Measurements from ENCODE around the gene SPTBN1. TPM values are rescaled to one million over a fixed set of nuclear protein-coding genes. Genes with fewer than 3 reads are reported as not detected.

The SPTBN1 gene
- total and polyA plus RNA-seq, 2 of the 4 experiments (the other 2 are of a cell fraction), result 49.1 to 241 TPM

- peaks cover 23% of the 10 kb centered on the region for H3K9me1 ChIP-seq (ENCODE audit: insufficient read depth, low read length)
- no peak overlapping the region for H2AK5ac ChIP-seq (ENCODE audit: low read depth, low read length)
- H4K8ac ChIP-seq (ENCODE audit: low read depth in 2 of 2, low read length in 2 of 2), result no peak overlapping the region
- no peak overlapping the region for H3K27ac ChIP-seq (ENCODE audit: insufficient read depth, low read length)
- H2AK9ac ChIP-seq (replicated peaks; ENCODE audit: low read depth, low read length, poor library complexity), result no peak overlapping the region
- H3K79me1 ChIP-seq (ENCODE audit: low read depth in 1 of 2, low read length in 2 of 2), result peaks cover 58 to 70% of the 10 kb centered on the region in 2 experiments
- in situ Hi-C loops (cut with MboI; ENCODE audit: low sequenced_read_pairs), result no loop called here
- H3K9ac ChIP-seq (ENCODE audit: low read depth, low read length), result no peak overlapping the region
- no peak overlapping the region for H3K56ac ChIP-seq (ENCODE audit: extremely low read depth, insufficient read depth, low read length)
- TF ChIP-seq NFE2L2 (IDR thresholded peaks at IDR 0.05; ENCODE audit: low read depth, low read length), result peak; percentile 85
- no peak for TF ChIP-seq RFX5 (IDR thresholded peaks at IDR 0.05; ENCODE audit: low read depth, low read length)
- peak; percentile 10; the same call in 1 of the 2 replicates for TF ChIP-seq FOS (IDR thresholded peaks at IDR 0.05; ENCODE audit: low read depth, low read length)
- no peak for TF ChIP-seq CTCF (conservative IDR thresholded peaks at IDR 0.05; ENCODE audit: low read depth, low read length)
- TF ChIP-seq CEBPB (IDR thresholded peaks at IDR 0.05; ENCODE audit: low read depth, low read length), result no peak
- TF ChIP-seq POLR2A (IDR thresholded peaks at IDR 0.05; ENCODE audit: low read depth, low read length), result no peak
- TF ChIP-seq RCOR1 (IDR thresholded peaks at IDR 0.05; ENCODE audit: insufficient replicate concordance, low read length), result no peak
- TF ChIP-seq MAZ (IDR thresholded peaks at IDR 0.05; ENCODE audit: borderline replicate concordance, low read depth, low read length), result no peak
- TF ChIP-seq ELK1 (IDR thresholded peaks at IDR 0.05; ENCODE audit: borderline replicate concordance, low read depth, low read length), result no peak
- TF ChIP-seq MAFK (IDR thresholded peaks at IDR 0.05; ENCODE audit: low read depth, low read length), result peak; percentile 78
- no peak for TF ChIP-seq CHD1 (IDR thresholded peaks at IDR 0.05; ENCODE audit: low read depth, low read length)
- H3K18ac ChIP-seq (ENCODE audit: low read depth, low read length), result no peak overlapping the region
- H3K36me3 ChIP-seq (ENCODE audit: control insufficient read depth, insufficient read depth, low read length), result peaks cover 25% of the 10 kb centered on the region
- no peaks in the 10 kb centered on the region for H3K27me3 ChIP-seq (ENCODE audit: control insufficient read depth, insufficient read depth, low read length)
- no peak overlapping the region for H2AFZ ChIP-seq (replicated peaks; ENCODE audit: low read length, poor library complexity)
- BruUV-seq (replicated peaks), result no TSS peak
- H3K4me3 ChIP-seq (ENCODE audit: insufficient read depth, low read depth, low read length), result no peak overlapping the region
- POLR2A ChIA-PET (ENCODE audit: unreplicated experiment), result no interaction called here
- no peak overlapping the region for H3K4ac ChIP-seq (ENCODE audit: low read depth, low read length)
- peak overlapping the region; percentile 57 for H2BK5ac ChIP-seq (ENCODE audit: low read depth, low read length, poor library complexity, severe bottlenecking)
- WGBS, 2 experiments (ENCODE audit: extremely low coverage in 2 of 2, insufficient read length in 1 of 2), result no CpG with 5 or more reads among the region's 6 CpGs
- ATAC-seq (ENCODE audit: low read depth) (peak; percentile 66), DNase-seq (peak; percentile 84)
- no peak overlapping the region for H3K23ac ChIP-seq (ENCODE audit: low read depth, low read length)
- H3K9me3 ChIP-seq (ENCODE audit: control insufficient read depth, insufficient read depth, low read length), result no peaks in the 10 kb centered on the region
- H3K4me1 ChIP-seq (ENCODE audit: control insufficient read depth, insufficient read depth, low read length), result peaks cover 9% of the 10 kb centered on the region
- H2BK20ac ChIP-seq (ENCODE audit: low read depth, low read length), result no peak overlapping the region
- dilution Hi-C loops (cut with HindIII; ENCODE audit: low sequenced_read_pairs, unreplicated experiment), result no loop called here
- no peak overlapping the region for H4K91ac ChIP-seq (ENCODE audit: insufficient read depth, low read depth, low read length)
- no peak overlapping the region for H2BK120ac ChIP-seq (ENCODE audit: low read depth, low read length)
- no peak overlapping the region for H3K4me2 ChIP-seq (ENCODE audit: low read depth, low read length)
- intact Hi-C loops (cut with micrococcal nuclease), result no loop called here
- H2BK15ac ChIP-seq (ENCODE audit: low read depth, low read length), result no peak overlapping the region
- no peak overlapping the region for H4K5ac ChIP-seq (ENCODE audit: low read depth, low read length)
- peaks cover 35% of the 10 kb centered on the region; the same call in 1 of the 2 replicates for H4K20me1 ChIP-seq (ENCODE audit: insufficient read depth, low read length)
- CTCF ChIA-PET, result no interaction called here
- no peak overlapping the region for H3K14ac ChIP-seq (replicated peaks; ENCODE audit: low read depth, low read length)
Measured at GRCh38 chr2:54613794-54614257, 157.7 kb downstream of the SPTBN1 start.

Measured in IMR-90 (cell line).